ENCODE results near the gene SMARCAD1.

SMARCAD1 gene

GRCh38 chr4:94256828-94257227 lies 49.2 kb downstream of the SMARCAD1 start:
- peaks cover 45% of the 10 kb centered on the region for H3K36me3 ChIP-seq (ENCODE audit: control insufficient read depth, insufficient read depth, low read length)
- H3K4me1 ChIP-seq (ENCODE audit: control insufficient read depth, insufficient read depth, low read length, poor library complexity, severe bottlenecking): no peaks in the 10 kb centered on the region
- H3K9me3 ChIP-seq (ENCODE audit: control insufficient read depth, low read length): no peaks in the 10 kb centered on the region
- no peak overlapping the region for H3K27ac ChIP-seq (ENCODE audit: low read depth, low read length, severe bottlenecking)
- H3K4me3 ChIP-seq (ENCODE audit: extremely low read depth, insufficient read depth, low read length, poor library complexity, severe bottlenecking): no peak overlapping the region

GRCh38 chr4:94262163-94263016 lies 54.7 kb downstream of the SMARCAD1 start:
- Histone ChIP-seq H3K36me3 (ENCODE audit: control insufficient read depth, insufficient read depth, low read length) (peaks cover 42% of the 10 kb centered on the region), H3K9me3 (ENCODE audit: control insufficient read depth, low read length) (no peaks in the 10 kb centered on the region), H3K4me3 (ENCODE audit: extremely low read depth, insufficient read depth, low read length, poor library complexity, severe bottlenecking) (no peak overlapping the region), H3K27ac (ENCODE audit: low read depth, low read length, severe bottlenecking) (peak overlapping the region; percentile 4), H3K4me1 (ENCODE audit: control insufficient read depth, insufficient read depth, low read length, poor library complexity, severe bottlenecking) (no peaks in the 10 kb centered on the region)
- 83 to 93% methylated on average over 3 to 4 of the region's 5 CpGs for WGBS, 2 experiments (ENCODE audit: insufficient coverage in 2 of 2)

DNA sequence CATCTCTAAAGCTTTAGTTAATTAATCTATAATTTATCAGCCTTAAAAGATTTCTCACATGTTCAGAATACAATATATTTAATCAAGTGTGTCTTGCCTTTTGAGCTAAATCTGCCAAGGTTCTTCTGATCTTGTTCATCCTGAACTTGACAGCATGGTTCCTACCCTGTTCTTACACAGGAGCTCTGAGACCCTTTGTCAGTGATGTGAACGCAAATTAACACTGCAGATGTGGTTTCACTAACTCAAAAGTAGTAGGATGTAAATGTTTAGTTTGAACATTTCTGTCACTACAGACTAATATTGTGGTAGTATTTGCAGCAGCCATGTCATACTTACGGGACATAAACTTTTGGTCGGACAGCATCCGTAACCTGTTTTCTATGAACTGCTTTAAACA lies 59.4 kb downstream of the SMARCAD1 start:
- H3K9me3 ChIP-seq (ENCODE audit: control insufficient read depth, low read length): no peaks in the 10 kb centered on the region
- peaks cover 24% of the 10 kb centered on the region for H3K36me3 ChIP-seq (ENCODE audit: control insufficient read depth, insufficient read depth, low read length)
- H3K4me1 ChIP-seq (ENCODE audit: control insufficient read depth, insufficient read depth, low read length, poor library complexity, severe bottlenecking): no peaks in the 10 kb centered on the region
- H3K4me3 ChIP-seq (ENCODE audit: extremely low read depth, insufficient read depth, low read length, poor library complexity, severe bottlenecking): no peak overlapping the region
- H3K27ac ChIP-seq (ENCODE audit: low read depth, low read length, severe bottlenecking): no peak overlapping the region
- WGBS, 2 experiments (ENCODE audit: insufficient coverage in 2 of 2): 93 to 100% methylated on average over 3 to 4 of the region's 4 CpGs

- no peak overlapping the region for H3K27ac ChIP-seq (ENCODE audit: low read depth, low read length, severe bottlenecking)
- no peak overlapping the region for H3K4me3 ChIP-seq (ENCODE audit: extremely low read depth, insufficient read depth, low read length, poor library complexity, severe bottlenecking)
- WGBS, 2 experiments (ENCODE audit: insufficient coverage in 2 of 2): 80% methylated on average over 1 of the region's 2 CpGs; no CpG with 5 or more reads in 1 of the 2 experiments
- no peaks in the 10 kb centered on the region for H3K4me1 ChIP-seq (ENCODE audit: control insufficient read depth, insufficient read depth, low read length, poor library complexity, severe bottlenecking)
- peaks cover 42% of the 10 kb centered on the region for H3K36me3 ChIP-seq (ENCODE audit: control insufficient read depth, insufficient read depth, low read length)
- no peaks in the 10 kb centered on the region for H3K9me3 ChIP-seq (ENCODE audit: control insufficient read depth, low read length)
Measured at GRCh38 chr4:94271248-94271647, 63.6 kb downstream of the SMARCAD1 start.

DNA sequence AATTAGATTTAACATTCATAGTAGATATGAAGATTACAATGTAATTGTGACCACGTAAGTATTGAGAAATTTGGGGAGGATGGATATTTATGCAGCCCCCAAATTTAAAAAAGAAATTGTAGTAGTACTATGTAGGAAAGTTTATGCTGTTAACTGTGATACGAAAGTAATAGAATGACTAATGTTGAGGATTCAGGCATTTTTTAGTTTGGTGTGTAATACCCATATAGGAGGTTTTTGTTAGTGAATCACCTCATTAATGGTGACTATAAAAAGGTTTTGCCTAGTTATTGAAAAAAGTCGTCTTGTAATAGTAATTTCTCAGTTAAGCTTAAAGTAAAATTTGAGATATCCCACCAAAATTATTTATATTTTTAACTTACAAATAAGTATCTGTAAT lies 67.2 kb downstream of the SMARCAD1 start:
- H3K36me3 ChIP-seq (ENCODE audit: control insufficient read depth, insufficient read depth, low read length): peaks cover 64% of the 10 kb centered on the region

DNA sequence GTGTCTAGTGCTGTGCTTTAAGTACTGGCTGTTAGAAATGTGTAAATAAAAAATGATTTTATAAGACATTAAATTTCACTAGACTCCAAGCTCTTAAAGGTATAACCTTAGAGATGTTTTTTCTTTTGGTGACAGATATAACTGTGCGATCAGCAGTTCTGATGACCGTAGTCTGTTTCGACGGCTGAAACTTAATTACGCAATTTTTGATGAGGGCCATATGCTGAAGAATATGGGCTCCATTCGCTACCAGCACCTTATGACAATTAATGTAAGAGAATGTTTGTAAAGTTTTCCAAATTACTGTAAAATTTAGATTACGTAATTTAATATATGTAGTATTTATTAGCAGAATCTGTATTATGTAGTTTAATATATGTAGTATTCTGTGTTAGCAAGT lies 68.5 kb downstream of the SMARCAD1 start:
- Histone ChIP-seq H3K4me3 (ENCODE audit: extremely low read depth, insufficient read depth, low read length, poor library complexity, severe bottlenecking) (no peak overlapping the region), H3K4me1 (ENCODE audit: control insufficient read depth, insufficient read depth, low read length, poor library complexity, severe bottlenecking) (no peaks in the 10 kb centered on the region), H3K36me3 (ENCODE audit: control insufficient read depth, insufficient read depth, low read length) (peaks cover 71% of the 10 kb centered on the region), H3K9me3 (ENCODE audit: control insufficient read depth, low read length) (no peaks in the 10 kb centered on the region), H3K27ac (ENCODE audit: low read depth, low read length, severe bottlenecking) (no peak overlapping the region)
- 95 to 97% methylated on average over 5 of the region's 7 CpGs for WGBS, 2 experiments (ENCODE audit: insufficient coverage in 2 of 2)

More for the DNA sequence above, 67.2 kb downstream of the SMARCAD1 start:
- no peak overlapping the region for H3K4me3 ChIP-seq (ENCODE audit: extremely low read depth, insufficient read depth, low read length, poor library complexity, severe bottlenecking)
- H3K9me3 ChIP-seq (ENCODE audit: control insufficient read depth, low read length): no peaks in the 10 kb centered on the region
- 100% methylated on average over 1 of the region's 3 CpGs for WGBS, 2 experiments (ENCODE audit: insufficient coverage in 2 of 2)
- no peak overlapping the region for H3K27ac ChIP-seq (ENCODE audit: low read depth, low read length, severe bottlenecking)
- H3K4me1 ChIP-seq (ENCODE audit: control insufficient read depth, insufficient read depth, low read length, poor library complexity, severe bottlenecking): no peaks in the 10 kb centered on the region

GRCh38 chr4:94277534-94277933 lies 69.9 kb downstream of the SMARCAD1 start:
- no peaks in the 10 kb centered on the region for H3K4me1 ChIP-seq (ENCODE audit: control insufficient read depth, insufficient read depth, low read length, poor library complexity, severe bottlenecking)
- 100% methylated on average over 2 of the region's 3 CpGs for WGBS, 2 experiments (ENCODE audit: insufficient coverage in 2 of 2)

GRCh38 chr4:94278781-94279180 lies 71.1 kb downstream of the SMARCAD1 start:
- Histone ChIP-seq H3K27ac (ENCODE audit: low read depth, low read length, severe bottlenecking) (no peak overlapping the region), H3K36me3 (ENCODE audit: control insufficient read depth, insufficient read depth, low read length) (peaks cover 74% of the 10 kb centered on the region), H3K4me1 (ENCODE audit: control insufficient read depth, insufficient read depth, low read length, poor library complexity, severe bottlenecking) (no peaks in the 10 kb centered on the region), H3K9me3 (ENCODE audit: control insufficient read depth, low read length) (no peaks in the 10 kb centered on the region), H3K4me3 (ENCODE audit: extremely low read depth, insufficient read depth, low read length, poor library complexity, severe bottlenecking) (no peak overlapping the region)
- no CpG with 5 or more reads among the region's 2 CpGs for WGBS, 2 experiments (ENCODE audit: insufficient coverage in 2 of 2)

More at GRCh38 chr4:94277534-94277933, 69.9 kb downstream of the SMARCAD1 start:
- Histone ChIP-seq H3K4me3 (ENCODE audit: extremely low read depth, insufficient read depth, low read length, poor library complexity, severe bottlenecking) (no peak overlapping the region), H3K9me3 (ENCODE audit: control insufficient read depth, low read length) (no peaks in the 10 kb centered on the region), H3K36me3 (ENCODE audit: control insufficient read depth, insufficient read depth, low read length) (peaks cover 68% of the 10 kb centered on the region), H3K27ac (ENCODE audit: low read depth, low read length, severe bottlenecking) (no peak overlapping the region)

GRCh38 chr4:94284889-94285288 lies 77.2 kb downstream of the SMARCAD1 start:
- Histone ChIP-seq H3K9me3 (ENCODE audit: control insufficient read depth, low read length) (no peaks in the 10 kb centered on the region), H3K27ac (ENCODE audit: low read depth, low read length, severe bottlenecking) (no peak overlapping the region), H3K36me3 (ENCODE audit: control insufficient read depth, insufficient read depth, low read length) (peaks cover 69% of the 10 kb centered on the region), H3K4me3 (ENCODE audit: extremely low read depth, insufficient read depth, low read length, poor library complexity, severe bottlenecking) (no peak overlapping the region), H3K4me1 (ENCODE audit: control insufficient read depth, insufficient read depth, low read length, poor library complexity, severe bottlenecking) (no peaks in the 10 kb centered on the region)
- no CpG with 5 or more reads among the region's 1 CpG for WGBS, 2 experiments (ENCODE audit: insufficient coverage in 2 of 2)

DNA sequence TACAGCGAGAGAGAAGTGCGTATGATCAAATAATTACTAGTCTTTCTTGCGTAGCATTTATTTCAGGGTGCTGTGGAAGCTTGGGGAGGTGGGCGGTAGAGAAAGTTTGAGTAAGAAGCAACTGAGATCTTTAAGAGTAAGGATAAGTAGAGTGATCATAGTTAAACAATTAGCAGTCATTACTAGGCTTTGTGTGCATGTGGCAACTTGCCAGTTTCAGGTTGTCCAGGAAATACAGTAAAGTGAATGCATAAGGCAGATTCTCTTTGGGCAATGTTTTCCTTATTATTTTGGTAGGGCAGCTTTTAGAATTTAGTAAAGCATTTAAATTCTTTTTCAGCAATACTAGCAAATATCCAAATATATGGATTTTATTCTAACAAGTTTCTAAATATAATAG lies 78.0 kb downstream of the SMARCAD1 start:
- H3K27ac ChIP-seq (ENCODE audit: low read depth, low read length, severe bottlenecking): no peak overlapping the region
- peaks cover 69% of the 10 kb centered on the region for H3K36me3 ChIP-seq (ENCODE audit: control insufficient read depth, insufficient read depth, low read length)
- H3K9me3 ChIP-seq (ENCODE audit: control insufficient read depth, low read length): no peaks in the 10 kb centered on the region
- no peaks in the 10 kb centered on the region for H3K4me1 ChIP-seq (ENCODE audit: control insufficient read depth, insufficient read depth, low read length, poor library complexity, severe bottlenecking)
- H3K4me3 ChIP-seq (ENCODE audit: extremely low read depth, insufficient read depth, low read length, poor library complexity, severe bottlenecking): no peak overlapping the region
- WGBS, 2 experiments (ENCODE audit: insufficient coverage in 2 of 2): 91 to 100% methylated on average over 2 to 4 of the region's 4 CpGs

DNA sequence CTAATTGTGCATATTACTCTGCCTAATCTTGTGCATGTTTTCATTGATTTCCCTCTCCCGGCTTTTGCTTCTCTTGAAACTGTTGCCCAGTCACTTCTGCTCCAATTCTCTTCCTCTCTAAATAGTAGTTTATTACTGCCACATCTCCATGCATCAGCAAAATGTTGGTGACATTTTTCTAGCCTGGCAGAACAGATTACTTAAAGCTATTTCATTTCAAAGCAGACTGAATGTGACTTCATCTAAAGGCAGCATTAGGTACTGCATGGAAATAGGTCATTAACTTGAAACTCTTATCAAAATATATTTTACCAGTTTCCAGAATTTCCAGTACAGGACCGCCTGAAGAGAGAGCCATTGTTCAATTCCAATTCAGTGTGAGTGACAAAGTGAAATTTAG lies 82.6 kb downstream of the SMARCAD1 start:
- Histone ChIP-seq H3K4me3 (ENCODE audit: extremely low read depth, insufficient read depth, low read length, poor library complexity, severe bottlenecking) (no peak overlapping the region), H3K9me3 (ENCODE audit: control insufficient read depth, low read length) (no peaks in the 10 kb centered on the region), H3K27ac (ENCODE audit: low read depth, low read length, severe bottlenecking) (no peak overlapping the region), H3K4me1 (ENCODE audit: control insufficient read depth, insufficient read depth, low read length, poor library complexity, severe bottlenecking) (no peaks in the 10 kb centered on the region), H3K36me3 (ENCODE audit: control insufficient read depth, insufficient read depth, low read length) (peaks cover 42% of the 10 kb centered on the region)
- 92 to 100% methylated on average over 1 of the region's 2 CpGs for WGBS, 2 experiments (ENCODE audit: insufficient coverage in 2 of 2)

Data from mesodermal cell (in vitro differentiated cells).